Stimulated activated naive CD8-positive, alpha-beta T cell treated with anti-CD3 and anti-CD28 coated beads, Interleukin-15, Interleukin-2, amounts not matched to agents 100 ng/mL and 50 ng/mL, for 24 hours (primary cell): ENCODE measurements around the gene ENOX1.

Source experiments
- H3K27ac Mint-ChIP-seq: one replicate; pipeline ENCODE4 v1.8.0; 2021; ENCODE audit warnings: mild to moderate bottlenecking, mixed read lengths
- H3K27me3 Mint-ChIP-seq: one replicate; pipeline ENCODE4 v1.8.0; 2021; ENCODE audit warnings: mixed read lengths
- H3K36me3 Mint-ChIP-seq: one replicate; pipeline ENCODE4 v1.8.0; 2021; ENCODE audit warnings: low read depth, mixed read lengths
- H3K4me1 Mint-ChIP-seq: one replicate; pipeline ENCODE4 v1.8.0; 2021; ENCODE audit warnings: low read depth, mixed read lengths
- H3K4me3 Mint-ChIP-seq: one replicate; pipeline ENCODE4 v1.8.0; 2021; ENCODE audit warnings: mild to moderate bottlenecking, mixed read lengths
- H3K9me3 Mint-ChIP-seq: one replicate; pipeline ENCODE4 v1.8.0; 2021; ENCODE audit warnings: mixed read lengths

ENOX1 gene

GRCh38 chr13:43411741-43412140 is 375.0 kb downstream of the ENOX1 start:
- Mint-ChIP-seq H3K27me3 (peaks cover 10% of the 10 kb centered on the region), H3K9me3 (no peaks in the 10 kb centered on the region), H3K36me3 (no peaks in the 10 kb centered on the region), H3K27ac (no peak overlapping the region), H3K4me3 (no peak overlapping the region), H3K4me1 (no peaks in the 10 kb centered on the region)

- H3K36me3 Mint-ChIP-seq, result no peaks in the 10 kb centered on the region
- no peaks in the 10 kb centered on the region for H3K9me3 Mint-ChIP-seq
- no peaks in the 10 kb centered on the region for H3K4me1 Mint-ChIP-seq
- no peak overlapping the region for H3K4me3 Mint-ChIP-seq
- no peak overlapping the region for H3K27ac Mint-ChIP-seq
- peaks cover 10% of the 10 kb centered on the region for H3K27me3 Mint-ChIP-seq
Observed at GRCh38 chr13:43411211-43411610, 375.6 kb downstream of the ENOX1 start.

- Mint-ChIP-seq H3K4me1 (no peaks in the 10 kb centered on the region), H3K4me3 (no peak overlapping the region), H3K36me3 (no peaks in the 10 kb centered on the region), H3K27ac (no peak overlapping the region), H3K27me3 (peaks cover 10% of the 10 kb centered on the region), H3K9me3 (no peaks in the 10 kb centered on the region)
Observed at GRCh38 chr13:43408274-43408673, 378.5 kb downstream of the ENOX1 start.

GRCh38 chr13:43407023-43407581 is 379.7 kb downstream of the ENOX1 start:
- H3K36me3 Mint-ChIP-seq, result no peaks in the 10 kb centered on the region
- no peak overlapping the region for H3K4me3 Mint-ChIP-seq
- H3K9me3 Mint-ChIP-seq, result no peaks in the 10 kb centered on the region
- H3K27ac Mint-ChIP-seq, result no peak overlapping the region
- H3K27me3 Mint-ChIP-seq, result peaks cover 10% of the 10 kb centered on the region
- no peaks in the 10 kb centered on the region for H3K4me1 Mint-ChIP-seq

- Mint-ChIP-seq H3K4me1 (no peaks in the 10 kb centered on the region), H3K27ac (no peak overlapping the region), H3K9me3 (no peaks in the 10 kb centered on the region), H3K4me3 (no peak overlapping the region), H3K27me3 (peaks cover 16% of the 10 kb centered on the region), H3K36me3 (no peaks in the 10 kb centered on the region)
Observed at GRCh38 chr13:43405457-43405856, 381.3 kb downstream of the ENOX1 start.

GRCh38 chr13:43402380-43402779 is 384.4 kb downstream of the ENOX1 start:
- Mint-ChIP-seq H3K27me3 (peaks cover 20% of the 10 kb centered on the region), H3K36me3 (no peaks in the 10 kb centered on the region), H3K9me3 (peaks cover 3% of the 10 kb centered on the region), H3K27ac (no peak overlapping the region), H3K4me1 (no peaks in the 10 kb centered on the region), H3K4me3 (no peak overlapping the region)

- no peak overlapping the region for H3K4me3 Mint-ChIP-seq
- peaks cover 20% of the 10 kb centered on the region for H3K27me3 Mint-ChIP-seq
- peaks cover 3% of the 10 kb centered on the region for H3K9me3 Mint-ChIP-seq
- no peaks in the 10 kb centered on the region for H3K36me3 Mint-ChIP-seq
- H3K4me1 Mint-ChIP-seq, result no peaks in the 10 kb centered on the region
- no peak overlapping the region for H3K27ac Mint-ChIP-seq
Observed at GRCh38 chr13:43401361-43401760, 385.4 kb downstream of the ENOX1 start.

- Mint-ChIP-seq H3K27me3 (peaks cover 20% of the 10 kb centered on the region), H3K4me3 (no peak overlapping the region), H3K4me1 (no peaks in the 10 kb centered on the region), H3K36me3 (no peaks in the 10 kb centered on the region), H3K27ac (no peak overlapping the region), H3K9me3 (peaks cover 3% of the 10 kb centered on the region)
Observed at GRCh38 chr13:43397111-43397510, 389.7 kb downstream of the ENOX1 start.

GRCh38 chr13:43391036-43391435 is 395.7 kb downstream of the ENOX1 start:
- Mint-ChIP-seq H3K27ac (no peak overlapping the region), H3K4me3 (no peak overlapping the region), H3K9me3 (no peaks in the 10 kb centered on the region), H3K4me1 (no peaks in the 10 kb centered on the region), H3K36me3 (no peaks in the 10 kb centered on the region), H3K27me3 (peaks cover 4% of the 10 kb centered on the region)

GRCh38 chr13:43390619-43391018 is 396.2 kb downstream of the ENOX1 start:
- Mint-ChIP-seq H3K4me3 (no peak overlapping the region), H3K27ac (no peak overlapping the region), H3K4me1 (no peaks in the 10 kb centered on the region), H3K36me3 (no peaks in the 10 kb centered on the region), H3K9me3 (no peaks in the 10 kb centered on the region), H3K27me3 (peaks cover 4% of the 10 kb centered on the region)

- H3K27ac Mint-ChIP-seq, result no peak overlapping the region
- H3K9me3 Mint-ChIP-seq, result no peaks in the 10 kb centered on the region
- H3K27me3 Mint-ChIP-seq, result peaks cover 4% of the 10 kb centered on the region
- H3K4me1 Mint-ChIP-seq, result no peaks in the 10 kb centered on the region
- H3K4me3 Mint-ChIP-seq, result no peak overlapping the region
- no peaks in the 10 kb centered on the region for H3K36me3 Mint-ChIP-seq
Observed at GRCh38 chr13:43389983-43390382, 396.8 kb downstream of the ENOX1 start.

- H3K27ac Mint-ChIP-seq, result no peak overlapping the region
- H3K4me1 Mint-ChIP-seq, result no peaks in the 10 kb centered on the region
- H3K9me3 Mint-ChIP-seq, result no peaks in the 10 kb centered on the region
- H3K4me3 Mint-ChIP-seq, result no peak overlapping the region
- H3K27me3 Mint-ChIP-seq, result peaks cover 4% of the 10 kb centered on the region
- H3K36me3 Mint-ChIP-seq, result no peaks in the 10 kb centered on the region
Observed at GRCh38 chr13:43389573-43389972, 397.2 kb downstream of the ENOX1 start.

GRCh38 chr13:43388282-43389034 is 398.3 kb downstream of the ENOX1 start:
- H3K36me3 Mint-ChIP-seq, result no peaks in the 10 kb centered on the region
- no peaks in the 10 kb centered on the region for H3K9me3 Mint-ChIP-seq
- H3K27me3 Mint-ChIP-seq, result peaks cover 4% of the 10 kb centered on the region
- H3K4me3 Mint-ChIP-seq, result no peak overlapping the region
- H3K4me1 Mint-ChIP-seq, result no peaks in the 10 kb centered on the region
- H3K27ac Mint-ChIP-seq, result no peak overlapping the region

GRCh38 chr13:43387880-43388279 is 398.9 kb downstream of the ENOX1 start:
- no peaks in the 10 kb centered on the region for H3K36me3 Mint-ChIP-seq
- H3K27me3 Mint-ChIP-seq, result peaks cover 4% of the 10 kb centered on the region
- H3K27ac Mint-ChIP-seq, result no peak overlapping the region
- H3K4me1 Mint-ChIP-seq, result no peaks in the 10 kb centered on the region
- no peaks in the 10 kb centered on the region for H3K9me3 Mint-ChIP-seq
- H3K4me3 Mint-ChIP-seq, result no peak overlapping the region

- Mint-ChIP-seq H3K27me3 (peaks cover 14% of the 10 kb centered on the region), H3K4me1 (no peaks in the 10 kb centered on the region), H3K36me3 (no peaks in the 10 kb centered on the region), H3K9me3 (peaks cover 11% of the 10 kb centered on the region), H3K27ac (no peak overlapping the region), H3K4me3 (no peak overlapping the region)
Observed at GRCh38 chr13:43383498-43384165, 403.1 kb downstream of the ENOX1 start.
